Activated gamma-delta T cell treated with Interleukin-2 at 50 U/mL for 16 hours (primary cell): Measurements from ENCODE around the gene ZDHHC11.
"Not testable (repeated sequence)": the region's sequence is repeated elsewhere in the genome, so short reads cannot be mapped to it uniquely, and the experiment has no call there.

Experiments used
- DNase-seq: peaks from one replicate; pipeline ENCODE4 v3.0.0-alpha.2; 2020

The ZDHHC11 gene

GRCh38 chr5:774304-774703 lies 76.5 kb downstream of the ZDHHC11 start:
- not testable (repeated sequence) for DNase-seq

GRCh38 chr5:773517-774264 lies 77.1 kb downstream of the ZDHHC11 start:
- no peak for DNase-seq

- DNase-seq = not testable (repeated sequence)
These were observed 77.9 kb downstream of the ZDHHC11 start for GRCh38 chr5:772931-773330.

- not testable (repeated sequence) for DNase-seq
These were observed 78.3 kb downstream of the ZDHHC11 start for GRCh38 chr5:772547-772890.

- not testable (repeated sequence) for DNase-seq
These were observed 78.8 kb downstream of the ZDHHC11 start for GRCh38 chr5:771841-772546.

GRCh38 chr5:771087-771781 lies 79.6 kb downstream of the ZDHHC11 start:
- DNase-seq = not testable (repeated sequence)

GRCh38 chr5:770585-770984 lies 80.2 kb downstream of the ZDHHC11 start:
- DNase-seq = not testable (repeated sequence)

GRCh38 chr5:769485-770145 lies 81.2 kb downstream of the ZDHHC11 start:
- DNase-seq = not testable (repeated sequence)

GRCh38 chr5:766666-767431 lies 83.9 kb downstream of the ZDHHC11 start:
- DNase-seq = no peak

- no peak for DNase-seq
These were observed 84.7 kb downstream of the ZDHHC11 start for GRCh38 chr5:765948-766631.

- DNase-seq = no peak
These were observed 86.6 kb downstream of the ZDHHC11 start for GRCh38 chr5:763998-764781.

GRCh38 chr5:763397-763796 lies 87.4 kb downstream of the ZDHHC11 start:
- DNase-seq = no peak

- not testable (repeated sequence) for DNase-seq
These were observed 87.8 kb downstream of the ZDHHC11 start for GRCh38 chr5:762996-763395.

- no peak for DNase-seq
These were observed 88.7 kb downstream of the ZDHHC11 start for GRCh38 chr5:761854-762710.

GRCh38 chr5:761059-761771 lies 89.6 kb downstream of the ZDHHC11 start:
- DNase-seq = no peak

- no peak for DNase-seq
These were observed 90.3 kb downstream of the ZDHHC11 start for GRCh38 chr5:760363-761058.

- no peak for DNase-seq
These were observed 90.9 kb downstream of the ZDHHC11 start for GRCh38 chr5:759781-760362.

GRCh38 chr5:759111-759751 lies 91.6 kb downstream of the ZDHHC11 start:
- no peak for DNase-seq
